Right ventricle myocardium superior (tissue), 1 donor: Measurements from ENCODE around the gene PLTP. TPM values are rescaled to one million over a fixed set of nuclear protein-coding genes. Genes with fewer than 3 reads are reported as not detected.
"Not testable (repeated sequence)": the region's sequence is repeated elsewhere in the genome, so short reads cannot be mapped to it uniquely, and the experiment has no call there.

Source experiments
- ATAC-seq: fragments of 200-7000 bp; cut with Tn5 transposase; one replicate; pipeline ENCODE4 v1.9.1; 2020; ENCODE audit warnings: mild to moderate bottlenecking; ENCODE audit not compliant: poor library complexity
- DNase-seq: peaks from one replicate; pipeline ENCODE4 v3.0.0-alpha.2; 2020
- intact Hi-C: fragments of 100-400 bp; cut with DNase I; formaldehyde crosslinking; loops from one replicate; pipeline ENCODE4 v1.11.2; 2022
- total RNA-seq: library from RNA; stranded (reverse); fragmentation: NEBNext Ultra II Directional; extraction: Animal tissue kit (Norgen Biotek cat#: 25700); gene quantifications from one replicate; pipeline ENCODE4 v1.2.1, GENCODE V29; 2021
- donor health status: DM: no; HTN: yes; CAD: no; lungs with severe emphysema.

Gene PLTP
- total RNA-seq, 1 donor from 2014 or later = 118 TPM

DNA sequence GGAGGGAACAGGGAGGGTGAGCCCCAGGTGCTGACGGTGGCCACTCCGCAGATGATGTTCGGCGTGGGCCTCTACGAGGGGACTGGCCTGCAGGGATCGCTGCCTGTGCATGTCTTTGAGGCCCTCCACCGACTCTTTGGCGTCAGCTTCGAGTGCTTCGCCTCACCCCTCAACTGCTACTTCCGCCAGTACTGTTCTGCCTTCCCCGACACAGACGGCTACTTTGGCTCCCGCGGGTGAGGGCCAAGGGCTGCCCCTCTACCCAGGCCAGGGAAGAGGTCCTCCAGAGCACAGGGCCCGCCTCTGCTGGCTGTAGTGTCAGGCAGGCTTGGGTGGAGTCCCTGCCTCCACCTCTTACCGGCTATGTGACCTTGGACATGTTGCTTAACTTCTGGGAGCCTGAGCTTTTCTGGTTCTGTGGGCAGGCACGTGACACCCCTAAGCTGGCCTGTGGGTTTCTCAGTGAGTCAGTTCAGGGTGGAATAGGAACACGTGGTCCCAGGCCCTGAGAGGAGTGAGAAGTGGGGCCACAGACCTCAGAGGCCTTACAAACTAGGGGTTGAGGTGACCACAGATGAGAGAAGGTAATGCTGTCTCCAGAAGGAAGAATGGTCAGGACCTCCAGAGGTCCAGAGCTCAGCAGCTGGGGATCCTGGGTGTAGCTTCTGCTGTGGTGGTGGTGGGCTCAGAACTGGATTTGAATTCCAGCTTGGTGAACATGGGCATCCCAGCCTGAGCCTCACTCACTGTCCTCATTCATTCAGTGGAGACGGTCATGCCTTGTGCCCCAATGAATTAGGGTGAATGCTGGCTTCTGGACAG is 34.4 kb upstream of the PLTP start:
- ATAC-seq = peak; percentile 38
- intact Hi-C loops = no loop called here
- peak; percentile 66 for DNase-seq

DNA sequence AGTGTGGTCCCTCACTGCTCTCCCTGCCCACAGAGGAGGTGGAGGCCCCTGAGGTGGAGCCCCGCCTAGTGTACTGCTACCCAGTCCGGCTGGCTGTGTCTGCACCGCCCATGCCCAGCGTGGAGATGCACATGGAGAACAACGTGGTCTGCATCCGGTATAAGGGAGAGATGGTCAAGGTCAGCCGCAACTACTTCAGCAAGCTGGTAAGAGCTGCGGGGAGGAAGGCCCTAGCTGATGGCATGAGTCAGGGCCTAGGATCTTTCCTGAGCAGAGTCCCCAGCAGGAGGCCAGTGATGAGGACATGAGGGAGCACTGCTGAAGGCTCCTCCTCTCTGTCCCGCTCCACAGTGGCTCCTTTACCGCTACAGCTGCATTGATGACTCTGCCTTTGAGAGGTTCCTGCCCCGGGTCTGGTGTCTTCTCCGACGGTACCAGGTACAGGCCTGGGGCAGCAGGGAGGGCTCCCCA is 33.8 kb upstream of the PLTP start:
- DNase-seq (no peak), ATAC-seq (no peak)
- intact Hi-C loops = no loop called here

DNA sequence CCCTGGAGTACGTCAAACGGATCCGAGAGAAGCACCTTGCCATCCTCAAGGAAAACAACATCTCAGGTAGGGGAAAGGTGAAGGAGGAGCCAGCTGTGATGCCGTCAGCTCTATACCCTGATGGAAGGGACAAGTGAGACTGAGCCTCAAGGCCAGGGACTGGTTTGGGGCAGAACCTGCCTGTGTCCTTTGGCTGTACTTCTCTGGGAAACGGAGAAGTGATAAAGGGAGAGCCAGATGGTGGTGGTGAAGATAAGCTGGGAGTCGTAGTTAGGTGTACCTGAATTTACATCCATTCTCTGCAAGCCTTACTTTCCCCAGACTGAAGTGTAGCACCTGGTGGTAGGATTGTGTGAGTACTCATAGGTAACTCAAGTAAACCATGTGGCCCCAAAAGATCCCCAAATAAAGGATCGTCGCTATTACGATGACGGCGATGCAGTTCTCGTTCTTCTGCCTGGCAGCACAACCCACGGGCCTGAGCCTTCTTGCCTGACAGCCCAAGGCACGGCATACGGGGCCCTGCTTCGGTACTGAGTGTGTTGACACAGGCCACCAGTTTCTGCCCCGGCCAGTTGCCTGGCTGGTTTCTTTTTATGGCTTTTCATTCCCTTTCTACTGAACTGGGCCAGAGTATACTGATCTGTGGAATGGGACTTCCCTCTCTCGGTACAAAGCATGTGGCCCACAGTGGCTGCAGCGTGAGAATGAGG is 33.2 kb upstream of the PLTP start:
- intact Hi-C loops = no loop called here
- ATAC-seq (no peak), DNase-seq (no peak)

DNA sequence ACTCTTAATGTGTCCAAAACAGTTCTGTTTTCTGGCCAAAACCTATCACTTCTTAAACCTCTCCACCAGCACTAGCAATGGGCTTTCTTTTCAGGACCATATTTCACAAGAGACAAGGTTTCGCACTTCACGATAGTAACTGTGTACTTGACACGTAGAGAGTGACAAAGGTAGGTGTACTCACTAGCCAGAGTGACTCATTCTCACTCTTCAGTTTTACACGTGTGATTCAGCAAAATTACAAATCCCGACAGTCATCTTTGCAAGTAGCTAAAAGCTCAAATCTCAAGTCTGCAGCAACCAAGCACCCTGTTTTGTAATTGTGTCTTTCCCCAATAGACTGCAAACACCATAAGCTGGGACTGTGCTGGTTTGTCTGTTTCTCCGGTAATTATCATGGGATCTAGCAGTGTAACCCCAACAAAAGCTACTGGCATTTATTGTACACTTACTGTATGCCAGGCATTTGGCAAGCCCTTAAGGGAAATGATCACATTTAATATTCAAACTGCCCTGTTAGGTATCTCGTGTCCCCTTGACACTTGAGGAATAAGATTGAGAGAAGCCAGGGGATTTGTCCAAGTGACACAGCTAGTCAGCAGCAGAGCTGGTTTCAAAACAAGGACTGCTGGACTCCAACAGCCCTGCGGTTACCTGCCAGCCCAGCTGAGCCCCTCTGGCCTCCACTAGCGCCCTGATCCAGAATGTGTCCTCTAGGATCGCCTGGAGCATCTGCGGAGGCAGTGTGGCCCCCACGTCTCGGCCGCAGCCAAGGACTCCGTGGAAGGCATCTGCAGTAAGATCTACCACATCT is 32.4 kb upstream of the PLTP start:
- no peak for DNase-seq

DNA sequence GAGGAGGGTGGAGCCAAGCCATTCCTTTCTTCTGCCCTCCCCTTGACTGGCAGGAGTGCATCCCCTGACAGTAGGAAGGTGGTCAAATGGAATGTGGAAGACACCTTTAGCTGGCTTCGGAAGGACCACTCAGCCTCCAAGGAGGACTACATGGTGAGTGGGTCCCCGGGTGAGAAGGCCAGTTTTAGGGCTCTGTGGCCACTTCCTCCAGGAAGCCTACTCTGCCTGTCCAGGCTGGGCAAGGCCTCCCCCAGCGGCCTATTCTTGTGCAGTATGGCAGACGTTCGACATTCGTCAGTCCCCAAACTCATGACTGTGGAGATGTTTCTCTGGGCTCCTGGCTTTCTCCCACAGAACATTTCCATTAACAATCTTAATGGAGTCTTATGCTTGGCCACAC is 31.7 kb upstream of the PLTP start:
- intact Hi-C loops = no loop called here
- ATAC-seq = no peak
- DNase-seq = no peak

More for the DNA sequence above, 32.4 kb upstream of the PLTP start:
- intact Hi-C loops = no loop called here
- ATAC-seq = no peak

DNA sequence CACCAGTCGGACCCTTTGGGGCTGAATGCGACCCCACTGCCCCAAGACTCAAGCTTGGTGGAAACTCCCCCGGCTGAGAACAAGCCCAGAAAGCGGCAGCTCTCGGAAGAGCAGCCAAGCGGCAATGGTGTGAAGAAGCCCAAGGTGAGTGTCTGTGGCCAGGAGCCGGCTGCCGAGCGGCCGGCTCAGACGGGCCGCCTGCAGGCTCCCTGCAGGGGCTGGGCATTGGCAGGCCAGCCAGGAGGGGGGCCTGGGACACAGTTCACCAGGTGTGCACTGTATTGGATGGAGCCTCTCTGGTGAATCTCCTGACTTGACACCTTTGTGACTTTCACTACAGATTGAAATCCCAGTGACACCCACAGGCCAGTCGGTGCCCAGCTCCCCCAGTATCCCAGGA is 28.5 kb upstream of the PLTP start:
- ATAC-seq (no peak), DNase-seq (no peak)
- intact Hi-C loops = no loop called here

- ATAC-seq (no peak), DNase-seq (no peak)
- intact Hi-C loops = no loop called here
Observed at GRCh38 chr20:45940053-45940452, 28.1 kb upstream of the PLTP start.

- no peak for DNase-seq
- no peak for ATAC-seq
- intact Hi-C loops = loop anchor here (5.0 to 10.0 kb wide), 3 partner anchors 107 to 894 kb away; partner anchors contain the start of genes SNX21 and UBE2C
Observed at GRCh38 chr20:45938727-45939438, 26.9 kb upstream of the PLTP start.

GRCh38 chr20:45937765-45938164 is 25.8 kb upstream of the PLTP start:
- ATAC-seq (no peak), DNase-seq (no peak)
- intact Hi-C loops = loop anchor here (5.0 to 10.0 kb wide), 3 partner anchors 105 to 893 kb away; partner anchors contain the start of genes SNX21 and UBE2C

GRCh38 chr20:45935416-45936046 is 23.6 kb upstream of the PLTP start:
- intact Hi-C loops = loop anchor here (5.0 to 10.0 kb wide), 3 partner anchors 103 to 891 kb away; partner anchors contain the start of genes SNX21 and UBE2C
- ATAC-seq = peak; percentile 21

GRCh38 chr20:45934586-45935415 is 22.8 kb upstream of the PLTP start, which contains the start of gene PCIF1:
TSS of gene PCIF1 (plus strand) at chr20:45934683. CDS start at chr20:45939000, 4,317 bp downstream.
- intact Hi-C loops = loop anchor here (5.0 to 10.0 kb wide), 4 partner anchors 42 to 890 kb away; partner anchors contain the start of genes CTSA, NEURL2, SNX21 and UBE2C
- ATAC-seq = peak; percentile 93
- peak; percentile 99 for DNase-seq

More at GRCh38 chr20:45935416-45936046, 23.6 kb upstream of the PLTP start:
- no peak for DNase-seq

- ATAC-seq = peak; percentile 42
- peak; percentile 85 for DNase-seq
- intact Hi-C loops = loop anchor here (5.0 to 10.0 kb wide), 2 partner anchors 42 to 889 kb away; partner anchors contain the start of genes CTSA and NEURL2
Observed at GRCh38 chr20:45934046-45934585, 22.2 kb upstream of the PLTP start.

GRCh38 chr20:45933266-45934045 is 21.5 kb upstream of the PLTP start:
- peak; percentile 83 for DNase-seq
- intact Hi-C loops = loop anchor here (5.0 to 10.0 kb wide), 2 partner anchors 41 to 889 kb away; partner anchors contain the start of genes CTSA and NEURL2
- ATAC-seq = peak; percentile 43

DNA sequence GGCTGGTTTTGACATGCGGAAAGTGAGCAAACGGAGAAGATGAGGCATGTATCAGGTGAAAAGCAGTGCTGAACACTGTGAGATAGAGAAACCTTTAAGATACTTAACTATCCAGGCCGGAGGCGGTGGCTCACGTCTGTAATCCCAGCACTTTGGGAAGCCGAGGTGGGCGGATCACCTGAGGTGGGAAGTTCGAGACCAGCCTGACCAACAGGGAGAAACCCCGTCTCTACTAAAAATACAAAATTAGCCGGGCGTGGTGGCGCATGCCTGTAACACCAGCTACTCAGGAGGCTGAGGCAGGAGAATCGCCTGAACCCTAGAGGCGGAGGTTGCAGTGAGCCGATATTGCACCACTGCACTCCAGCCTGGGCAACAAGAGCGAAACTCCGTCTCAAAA is 19.7 kb upstream of the PLTP start:
- intact Hi-C loops = loop anchor here (5.0 to 10.0 kb wide), 2 partner anchors 39 to 887 kb away; partner anchors contain the start of genes CTSA and NEURL2
- ATAC-seq, DNase-seq: not testable (repeated sequence)
